Heart left ventricle (tissue), 16 donors: ENCODE data around the gene HYAL1. TPM values are rescaled to one million over a fixed set of nuclear protein-coding genes. Genes with fewer than 3 reads are reported as not detected.

ENCODE experiments used
- ATAC-seq, 4 donors: fragments of 200-7000 bp; cut with Tn5 transposase; one replicate each; pipeline ENCODE4 v1.9.1; 2020 to 2022; ENCODE audit warnings: moderate library complexity in 4 of 4, mild to moderate bottlenecking in 3 of 4, moderate number of reproducible peaks in 1 of 4
- DNase-seq, 5 donors: peaks; one replicate each; pipeline ENCODE4 v3.0.0-alpha.2; 2020
- H3K27ac ChIP-seq, 12 donors: fragments of 200-600 bp; sonication (generic) in 4 of 12; one replicate each; pipeline versions ENCODE4 v1.5.0 to v1.8.0; 2016 to 2022; ENCODE audit warnings: mild to moderate bottlenecking in 2 of 12
- H3K27me3 ChIP-seq, 9 donors: fragments of 200-600 bp; sonication (generic) in 2 of 9; one replicate each; pipeline versions ENCODE4 v1.5.1 to v1.8.0; 2016 to 2022; ENCODE audit warnings: mild to moderate bottlenecking in 3 of 9
- H3K36me3 ChIP-seq, 9 donors: fragments of 200-600 bp; sonication (generic) in 2 of 9; one replicate each; pipeline versions ENCODE4 v1.5.0 to v1.8.0; 2018 to 2022; ENCODE audit warnings: mild to moderate bottlenecking in 2 of 9
- H3K4me1 ChIP-seq, 12 donors: fragments of 200-600 bp; sonication (generic) in 4 of 12; one replicate each; pipeline versions ENCODE4 v1.5.0 to v1.8.0; 2016 to 2022; ENCODE audit warnings: mild to moderate bottlenecking in 3 of 12
- H3K4me3 ChIP-seq, 12 donors: fragments of 200-600 bp; sonication (generic) in 4 of 12; one replicate each; pipeline versions ENCODE4 v1.5.0 to v1.8.0; 2017 to 2022; ENCODE audit warnings: mild to moderate bottlenecking in 9 of 12, moderate library complexity in 4 of 12
- H3K9me3 ChIP-seq, 12 donors: fragments of 200-600 bp; sonication (generic) in 4 of 12; one replicate each; pipeline versions ENCODE4 v1.5.0 to v1.8.0; 2016 to 2022; ENCODE audit warnings: mild to moderate bottlenecking in 1 of 12
- POLR2A ChIP-seq, 2 donors: fragments of 450-650 bp; IDR thresholded peaks; one replicate each; pipeline ENCODE4 v1.6.1; 2017; ENCODE audit warnings: antibody characterized with exemption in 2 of 2, mild to moderate bottlenecking in 2 of 2, moderate library complexity in 2 of 2
- WGBS, 4 donors: extraction: QIAGEN DNeasy Blood & Tissue Kit in 2 of 4; methylation state at CpG; one replicate each; pipeline versions ENCODE4 v1.1.5 to v1.1.7; 2013 to 2018; 5-methylcytosine and 5-hydroxymethylcytosine counted together
- intact Hi-C, 10 donors: fragments of 100-400 bp; cut with DNase I; formaldehyde crosslinking; loops; one replicate each; pipeline versions ENCODE4 v1.11.1 to v1.14.2; 2022
- polyA plus RNA-seq, 2 donors: library from polyadenylated mRNA; stranded (reverse); fragments of 200-250 nt; gene quantifications; one replicate each; pipeline ENCODE4 v1.2.3, GENCODE V29; 2013
- total RNA-seq, 9 donors: library from RNA; depleted of rRNA in 2 of 9; stranded (reverse); fragments of >200 nt in 2 of 9; fragmentation: NEBNext Ultra II Directional in 3 of 9; extraction: Animal tissue kit (Norgen Biotek cat#: 25700) in 3 of 9; gene quantifications; one replicate each; pipeline versions ENCODE4 v1.1.0 to v1.2.4, GENCODE V29; 2016 to 2023
- TF ChIP-seq, protein P1 (sequence below), 12 donors: fragments of 200-600 bp; sonication (generic) in 4 of 12; IDR thresholded peaks; one replicate each; pipeline versions ENCODE4 v1.5.0 to v1.8.0; 2018 to 2022; ENCODE audit warnings: antibody characterized with exemption in 12 of 12, mild to moderate bottlenecking in 5 of 12
- donor health status: ischemic (EF 13 %, LVEDD 7.1; RV severe dilation, severe dysfunction).
- donor health status: healthy with polysubstance abuse.
- donor health status: DM: no; HTN: yes; CAD: no.
- donor health status: DM: no; HTN: no; CAD: no.
- donor health status: ischemic (EF 25% LVEDD 6.9; RV normal size, moderate dysfunction).
- donor health status: ischemic (EF 25% LVEDD 5.7; RV mildly dilated, moderate dysfunction).
- donor health status: healthy.
- donor health status: DM: yes; HTN: yes; CAD: no.
- donor health status: ischemic (EF 35%, LVEDD 5.7; RV mildly dilated, moderate dysfunction).
- donor health status: nonischemic (EF 11% LVEDD 7.7; RV severe dilation, severe dysfunction).
- donor health status: DM: yes; HTN: yes; CAD: no.
- donor health status: PGD.
- donor health status: ischemic (EF 29% LVEDD 5.4; RV normal size, mild dysfunction).
- donor health status: nonischemic (EF 23%, LVEDD 6.1; RV moderate dilation, normal function).

The HYAL1 gene
- total and polyA plus RNA-seq, 11 donors, result 36.9 to 99.7 (median 57.8) TPM

DNA sequence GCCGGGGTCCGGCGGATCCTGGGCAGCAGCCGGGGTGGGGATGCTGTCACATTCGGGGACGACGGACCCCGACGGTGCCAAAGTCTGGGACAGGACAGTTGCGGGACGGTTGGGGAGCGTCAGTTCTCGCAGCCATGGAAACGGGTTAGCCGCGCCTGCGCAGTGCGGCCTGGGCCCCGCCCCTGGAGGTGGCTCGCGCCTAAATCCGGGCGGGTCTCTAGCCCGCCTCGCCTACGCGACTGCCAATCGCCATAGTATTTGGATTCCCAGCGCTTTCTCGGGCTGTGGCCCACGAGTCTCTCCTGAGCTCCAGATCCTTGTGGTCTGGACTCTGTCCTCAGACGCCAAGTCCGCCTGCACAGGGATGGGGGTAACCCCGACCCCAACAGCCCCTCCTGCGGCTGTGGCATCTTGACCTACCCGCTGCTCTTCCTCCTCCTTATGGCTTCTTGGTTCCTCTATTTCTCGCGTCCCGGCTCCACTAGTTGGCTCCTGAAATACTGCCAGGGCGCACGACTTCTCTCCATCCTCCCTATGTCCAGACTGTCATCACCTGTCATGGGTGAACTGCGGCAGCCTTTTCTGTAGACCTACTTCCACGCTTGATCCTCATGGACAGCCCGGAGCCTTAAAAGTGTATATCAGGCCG lies 42.3 kb upstream of the HYAL1 start, which contains the start of gene ZMYND10:
TSS of gene ZMYND10 (minus strand) at position 147 of the 649 bp plus-strand sequence. CDS start 153 bp downstream, outside the sequence.
- H3K36me3 ChIP-seq, result peaks cover 0 to 17% (median 9%) of the 10 kb centered on the region in 9 donors
- no peaks in the 10 kb centered on the region for H3K9me3 ChIP-seq
- intact Hi-C loops, result loop anchor here in 7 of 10 donors (2.0 to 10.0 kb wide), 4 partner anchors 87 to 1039 kb away; partner anchors contain the start of genes CISH (in 2 of the 7) and MANF (in 1 of the 7)
- no peaks in the 10 kb centered on the region for H3K27me3 ChIP-seq
- peak in 3 of 4 donors; percentile 21 to 40 (median 29) for ATAC-seq
- peak within 1 kb of the TSS in 10 of 12 donors; percentile 4 to 57 (median 47) for H3K4me3 ChIP-seq
- 8 to 19% (median 14%) methylated on average over 25 to 45 of the region's 45 CpGs for WGBS, 4 donors
- TF ChIP-seq POLR2A (IDR thresholded peaks at IDR 0.05), result no peak
- TF ChIP-seq, protein P1, sequence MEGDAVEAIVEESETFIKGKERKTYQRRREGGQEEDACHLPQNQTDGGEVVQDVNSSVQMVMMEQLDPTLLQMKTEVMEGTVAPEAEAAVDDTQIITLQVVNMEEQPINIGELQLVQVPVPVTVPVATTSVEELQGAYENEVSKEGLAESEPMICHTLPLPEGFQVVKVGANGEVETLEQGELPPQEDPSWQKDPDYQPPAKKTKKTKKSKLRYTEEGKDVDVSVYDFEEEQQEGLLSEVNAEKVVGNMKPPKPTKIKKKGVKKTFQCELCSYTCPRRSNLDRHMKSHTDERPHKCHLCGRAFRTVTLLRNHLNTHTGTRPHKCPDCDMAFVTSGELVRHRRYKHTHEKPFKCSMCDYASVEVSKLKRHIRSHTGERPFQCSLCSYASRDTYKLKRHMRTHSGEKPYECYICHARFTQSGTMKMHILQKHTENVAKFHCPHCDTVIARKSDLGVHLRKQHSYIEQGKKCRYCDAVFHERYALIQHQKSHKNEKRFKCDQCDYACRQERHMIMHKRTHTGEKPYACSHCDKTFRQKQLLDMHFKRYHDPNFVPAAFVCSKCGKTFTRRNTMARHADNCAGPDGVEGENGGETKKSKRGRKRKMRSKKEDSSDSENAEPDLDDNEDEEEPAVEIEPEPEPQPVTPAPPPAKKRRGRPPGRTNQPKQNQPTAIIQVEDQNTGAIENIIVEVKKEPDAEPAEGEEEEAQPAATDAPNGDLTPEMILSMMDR (IDR thresholded peaks at IDR 0.05), result no peak
- H3K27ac ChIP-seq, result no peak within 1 kb of the TSS
- DNase-seq, result peak; percentile 70 to 89 (median 78)
- H3K4me1 ChIP-seq, result peaks cover 2 to 53% (median 34%) of the 10 kb centered on the region in 12 donors

DNA sequence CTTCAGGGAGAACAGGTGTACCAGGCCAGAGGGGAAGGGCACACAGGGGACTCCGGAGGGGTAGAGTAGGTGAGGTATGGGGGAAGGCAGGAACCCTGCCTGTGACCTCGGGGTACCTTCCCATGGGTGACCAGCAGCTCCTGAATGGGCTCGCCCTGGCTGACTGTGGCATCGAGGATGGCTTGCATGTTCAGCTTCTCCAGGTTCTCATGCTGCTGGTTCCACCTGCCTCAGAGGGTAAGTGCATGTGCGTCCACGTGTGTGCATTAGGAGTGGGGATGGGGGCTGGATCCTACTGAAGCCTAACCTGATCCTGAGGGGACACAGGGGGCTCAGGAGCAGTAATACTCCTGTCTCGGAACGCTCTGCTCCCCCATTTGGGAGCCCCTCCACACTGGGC lies 41.6 kb upstream of the HYAL1 start:
- DNase-seq (peak in 1 of 5 donors; percentile 58), ATAC-seq (no peak)
- intact Hi-C loops, result loop anchor here in 3 of 10 donors (5.0 to 10.0 kb wide), 3 partner anchors 87 to 1040 kb away; partner anchors contain the start of genes CISH (in 2 of the 3) and MANF (in 1 of the 3)
- Histone ChIP-seq H3K4me1 (peaks cover 7 to 55% (median 35%) of the 10 kb centered on the region in 12 donors), H3K36me3 (peaks cover 0 to 17% (median 9%) of the 10 kb centered on the region in 9 donors), H3K27me3 (peaks cover 0 to 4% (median 0%) of the 10 kb centered on the region in 9 donors), H3K4me3 (peak overlapping the region in 9 of 12 donors; percentile 37 to 57 (median 48)), H3K27ac (no peak overlapping the region), H3K9me3 (no peaks in the 10 kb centered on the region)
- no peak for TF ChIP-seq POLR2A (IDR thresholded peaks at IDR 0.05)
- TF ChIP-seq, protein P1 (IDR thresholded peaks at IDR 0.05), result no peak
- 71 to 82% (median 79%) methylated on average over 6 to 8 of the region's 8 CpGs for WGBS, 4 donors

DNA sequence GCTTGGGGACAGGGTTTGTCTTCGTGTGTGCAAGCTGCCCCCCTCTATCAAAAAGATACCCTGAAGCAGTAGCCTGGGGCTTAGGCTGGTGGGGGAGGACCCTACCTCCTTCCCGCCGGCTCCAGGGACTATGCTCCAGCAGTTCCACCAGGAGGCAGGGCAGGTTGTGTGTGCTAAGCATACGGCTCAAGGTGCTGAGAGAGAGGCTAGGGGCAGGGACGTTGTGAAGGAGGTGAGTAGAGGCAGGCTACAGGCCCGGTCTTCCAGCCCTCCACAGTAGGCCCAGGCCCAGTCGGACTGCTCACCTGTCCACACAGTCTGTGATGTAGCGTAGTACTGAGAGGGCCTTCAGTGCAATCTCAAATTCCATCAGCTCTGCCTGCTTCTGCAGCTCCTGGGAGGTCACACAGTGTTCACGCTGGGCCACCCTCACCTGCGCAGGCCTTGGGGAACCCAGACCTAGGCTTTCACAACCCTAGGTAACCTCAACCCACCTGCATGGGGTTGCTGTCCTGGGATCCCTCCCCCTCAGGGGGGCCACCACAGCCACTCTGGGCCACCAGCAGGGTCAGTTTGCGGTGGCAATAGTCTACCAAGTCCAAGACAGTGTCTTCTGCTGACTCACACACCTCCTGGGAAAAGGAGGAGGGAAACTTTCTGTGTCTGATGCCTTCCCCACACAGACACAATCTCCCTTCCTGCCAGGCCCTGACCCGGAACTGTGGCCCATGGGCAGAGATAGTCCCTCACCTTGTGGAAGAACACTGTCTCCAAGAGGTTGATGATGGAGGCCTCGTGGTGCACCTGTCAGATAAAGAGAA lies 39.6 kb upstream of the HYAL1 start:
- intact Hi-C loops, result loop anchor here in 1 of 10 donors (10.0 kb wide), 1 partner anchor 1042 kb away; the partner anchor contains the start of gene MANF
- Histone ChIP-seq H3K27ac (no peak overlapping the region), H3K36me3 (peaks cover 0 to 4% (median under 1%) of the 10 kb centered on the region in 9 donors), H3K4me3 (no peak overlapping the region), H3K9me3 (no peaks in the 10 kb centered on the region), H3K4me1 (peaks cover 4 to 60% (median 43%) of the 10 kb centered on the region in 12 donors), H3K27me3 (peaks cover 0 to 4% (median 0%) of the 10 kb centered on the region in 9 donors)
- WGBS, 4 donors, result 88% methylated on average over 13 of the region's 13 CpGs
- ATAC-seq (no peak), DNase-seq (no peak)
- TF ChIP-seq, protein P1 (IDR thresholded peaks at IDR 0.05), result no peak
- no peak for TF ChIP-seq POLR2A (IDR thresholded peaks at IDR 0.05)
